ENCODE data around the gene GCH1. TPM values are rescaled to one million over a fixed set of nuclear protein-coding genes. Genes with fewer than 3 reads are reported as not detected.

Gene GCH1
- total RNA-seq, 3 donors from 2014 or later, result 12.8 to 27.1 (median 19.3) TPM

- no peak for TF ChIP-seq CTCF (IDR thresholded peaks at IDR 0.05)
- intact Hi-C loops (cut with DNase I, micrococcal nuclease), result no loop called here
- no peak for ATAC-seq
These were observed 57.0 kb downstream of the GCH1 start for GRCh38 chr14:54845641-54846040.

GRCh38 chr14:54844479-54844878 is 58.1 kb downstream of the GCH1 start:
- DNase-seq (no peak), ATAC-seq (peak; percentile 47)
- intact Hi-C loops (cut with DNase I, micrococcal nuclease), result no loop called here
- Histone ChIP-seq H3K4me3 (no peak overlapping the region), H3K9me3 (no peaks in the 10 kb centered on the region), H3K4me1 (ENCODE audit: low read depth) (no peaks in the 10 kb centered on the region), H3K36me3 (ENCODE audit: low read depth) (no peaks in the 10 kb centered on the region)
- TF ChIP-seq CTCF (IDR thresholded peaks at IDR 0.05), result no peak

More at GRCh38 chr14:54845641-54846040, 57.0 kb downstream of the GCH1 start:
- Histone ChIP-seq H3K4me1 (ENCODE audit: low read depth) (no peaks in the 10 kb centered on the region), H3K36me3 (ENCODE audit: low read depth) (no peaks in the 10 kb centered on the region), H3K4me3 (no peak overlapping the region), H3K9me3 (no peaks in the 10 kb centered on the region)
- no peak for DNase-seq

- intact Hi-C loops (cut with DNase I, micrococcal nuclease), result no loop called here
- Histone ChIP-seq H3K9me3 (no peaks in the 10 kb centered on the region), H3K4me3 (no peak overlapping the region), H3K36me3 (ENCODE audit: low read depth) (no peaks in the 10 kb centered on the region), H3K4me1 (ENCODE audit: low read depth) (no peaks in the 10 kb centered on the region)
- TF ChIP-seq CTCF (IDR thresholded peaks at IDR 0.05), result no peak
- DNase-seq (no peak), ATAC-seq (no peak)
These were observed 61.8 kb downstream of the GCH1 start for GRCh38 chr14:54840798-54841197.

GRCh38 chr14:54840336-54840735 is 62.3 kb downstream of the GCH1 start:
- intact Hi-C loops (cut with DNase I, micrococcal nuclease), result no loop called here
- TF ChIP-seq CTCF (IDR thresholded peaks at IDR 0.05), result no peak
- Histone ChIP-seq H3K4me3 (no peak overlapping the region), H3K4me1 (ENCODE audit: low read depth) (no peaks in the 10 kb centered on the region), H3K36me3 (ENCODE audit: low read depth) (no peaks in the 10 kb centered on the region), H3K9me3 (no peaks in the 10 kb centered on the region)
- DNase-seq (no peak), ATAC-seq (no peak)

- no peak for ATAC-seq
- Histone ChIP-seq H3K9me3 (no peaks in the 10 kb centered on the region), H3K36me3 (ENCODE audit: low read depth) (no peaks in the 10 kb centered on the region), H3K4me3 (no peak overlapping the region), H3K4me1 (ENCODE audit: low read depth) (no peaks in the 10 kb centered on the region)
- no peak for TF ChIP-seq CTCF (IDR thresholded peaks at IDR 0.05)
- intact Hi-C loops (cut with DNase I, micrococcal nuclease), result no loop called here
- no peak for DNase-seq
These were observed 62.9 kb downstream of the GCH1 start for GRCh38 chr14:54839701-54840119.

GRCh38 chr14:54838931-54839512 is 63.6 kb downstream of the GCH1 start:
- TF ChIP-seq CTCF (IDR thresholded peaks at IDR 0.05), result no peak
- ATAC-seq (no peak), DNase-seq (no peak)
- intact Hi-C loops (cut with DNase I, micrococcal nuclease), result no loop called here
- Histone ChIP-seq H3K4me3 (no peak overlapping the region), H3K36me3 (ENCODE audit: low read depth) (no peaks in the 10 kb centered on the region), H3K9me3 (no peaks in the 10 kb centered on the region), H3K4me1 (ENCODE audit: low read depth) (no peaks in the 10 kb centered on the region)
